Activated effector memory CD4-positive, alpha-beta T cell treated with Interleukin-2 at 50 U/mL for 16 hours (primary cell): Measurements from ENCODE around the gene CCDC74A.
"Not testable (repeated sequence)": the region's sequence is repeated elsewhere in the genome, so short reads cannot be mapped to it uniquely, and the experiment has no call there.

Experiments used
- DNase-seq: peaks from one replicate; pipeline ENCODE4 v3.0.0-alpha.2; 2020

The CCDC74A gene

GRCh38 chr2:131529864-131530445 is 2.3 kb downstream of the CCDC74A start:
- not testable (repeated sequence) for DNase-seq

DNA sequence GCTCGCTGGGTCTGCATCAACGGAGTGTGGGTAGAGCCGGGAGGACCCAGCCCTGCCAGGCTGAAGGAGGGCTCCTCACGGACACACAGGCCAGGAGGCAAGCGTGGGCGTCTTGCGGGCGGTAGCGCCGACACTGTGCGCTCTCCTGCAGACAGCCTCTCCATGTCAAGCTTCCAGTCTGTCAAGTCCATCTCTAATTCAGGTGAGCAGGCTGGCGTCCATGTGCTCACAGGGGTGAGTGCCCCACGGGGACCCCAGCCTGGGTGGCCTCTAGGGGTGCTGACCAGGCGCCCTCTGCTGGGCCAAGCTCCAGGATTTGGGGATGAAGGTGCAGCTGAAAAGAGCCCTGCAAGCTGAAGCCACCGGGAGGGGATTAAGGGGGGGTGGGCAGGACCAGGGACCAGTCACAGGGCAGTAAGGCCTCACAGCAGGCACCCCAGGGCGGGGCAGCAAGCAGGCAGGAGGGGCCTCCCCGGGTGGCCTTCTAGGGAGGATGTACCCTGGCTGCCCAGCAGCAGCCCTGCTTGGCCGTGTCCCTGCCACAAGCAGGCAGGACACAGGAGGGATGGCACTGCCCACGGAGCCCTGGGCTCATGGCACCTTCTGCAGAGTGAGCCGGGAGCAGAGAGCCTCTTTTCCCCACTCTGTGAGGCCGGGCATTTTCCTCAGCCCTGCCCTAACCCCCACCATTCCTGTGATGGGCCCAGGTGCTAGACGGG is 3.1 kb downstream of the CCDC74A start:
- DNase-seq, result not testable (repeated sequence)

DNA sequence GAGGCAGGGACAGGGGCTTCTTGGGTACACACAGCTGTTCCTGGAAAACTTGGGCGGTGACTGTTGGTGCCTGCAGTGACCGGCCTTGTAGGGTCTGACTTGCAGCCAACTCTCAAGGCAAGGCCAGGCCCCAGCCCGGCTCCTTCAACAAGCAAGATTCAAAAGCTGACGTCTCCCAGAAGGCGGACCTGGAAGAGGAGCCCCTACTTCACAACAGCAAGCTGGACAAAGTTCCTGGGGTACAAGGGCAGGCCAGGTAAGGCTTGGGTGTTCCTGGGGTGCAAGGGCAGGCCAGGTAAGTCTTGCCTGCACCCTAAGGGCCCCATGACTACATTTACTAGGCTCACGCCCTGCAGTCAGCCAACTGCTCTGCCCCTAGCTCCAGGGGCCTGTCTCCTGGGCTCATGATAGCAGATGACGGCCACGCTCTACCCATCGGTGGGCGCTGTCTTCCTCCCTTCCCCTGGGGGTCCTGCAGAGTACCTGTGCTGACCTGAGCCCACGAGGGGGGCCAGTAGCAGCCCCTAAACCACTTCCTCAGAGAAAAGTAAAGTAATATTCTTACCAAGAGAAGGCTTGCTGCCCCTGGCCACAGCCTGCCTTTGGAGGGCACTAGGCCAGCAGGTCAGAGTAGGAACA is 4.0 kb downstream of the CCDC74A start:
- DNase-seq, result not testable (repeated sequence)

- DNase-seq, result not testable (repeated sequence)
Measured at GRCh38 chr2:131532723-131533608, 5.3 kb downstream of the CCDC74A start.

DNA sequence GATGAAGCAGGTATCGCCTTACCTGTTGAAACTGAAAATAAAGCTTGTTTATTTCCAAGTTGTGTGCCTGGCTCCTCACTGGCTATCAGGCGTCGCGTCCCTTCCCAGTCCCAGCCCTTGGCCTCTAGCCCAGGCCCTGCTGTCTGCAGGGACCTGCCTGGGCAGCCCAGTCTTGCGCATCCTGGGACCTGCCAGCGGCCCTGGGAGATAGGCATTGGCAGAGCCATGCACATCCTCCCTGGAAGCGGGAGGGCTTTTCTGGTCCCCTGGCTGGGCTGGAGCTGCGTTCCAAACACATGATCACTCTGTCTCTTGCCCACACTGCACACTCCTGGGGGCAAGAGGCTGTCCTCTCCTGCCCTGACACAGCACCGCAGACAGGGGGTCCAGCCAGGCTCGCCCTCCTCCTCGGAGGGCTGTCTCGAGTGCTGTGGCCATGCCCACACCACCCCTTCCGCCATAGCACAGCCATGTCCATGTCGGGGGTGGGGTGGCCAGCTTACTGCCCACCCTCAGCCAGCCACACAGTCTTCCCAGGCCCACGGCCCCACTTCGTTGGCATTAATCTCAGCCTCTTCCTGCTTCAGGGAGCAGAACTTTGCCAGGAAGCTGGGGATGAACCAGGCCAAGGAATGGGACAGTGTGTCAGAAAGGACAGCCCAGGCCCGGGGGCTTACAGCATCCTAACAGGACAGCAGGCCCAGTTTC is 6.1 kb downstream of the CCDC74A start:
- not testable (repeated sequence) for DNase-seq

- DNase-seq, result not testable (repeated sequence)
Measured at GRCh38 chr2:131534317-131534672, 6.6 kb downstream of the CCDC74A start.

GRCh38 chr2:131534965-131535364 is 7.3 kb downstream of the CCDC74A start:
- not testable (repeated sequence) for DNase-seq

GRCh38 chr2:131535526-131535925 is 7.8 kb downstream of the CCDC74A start:
- DNase-seq, result no peak

DNA sequence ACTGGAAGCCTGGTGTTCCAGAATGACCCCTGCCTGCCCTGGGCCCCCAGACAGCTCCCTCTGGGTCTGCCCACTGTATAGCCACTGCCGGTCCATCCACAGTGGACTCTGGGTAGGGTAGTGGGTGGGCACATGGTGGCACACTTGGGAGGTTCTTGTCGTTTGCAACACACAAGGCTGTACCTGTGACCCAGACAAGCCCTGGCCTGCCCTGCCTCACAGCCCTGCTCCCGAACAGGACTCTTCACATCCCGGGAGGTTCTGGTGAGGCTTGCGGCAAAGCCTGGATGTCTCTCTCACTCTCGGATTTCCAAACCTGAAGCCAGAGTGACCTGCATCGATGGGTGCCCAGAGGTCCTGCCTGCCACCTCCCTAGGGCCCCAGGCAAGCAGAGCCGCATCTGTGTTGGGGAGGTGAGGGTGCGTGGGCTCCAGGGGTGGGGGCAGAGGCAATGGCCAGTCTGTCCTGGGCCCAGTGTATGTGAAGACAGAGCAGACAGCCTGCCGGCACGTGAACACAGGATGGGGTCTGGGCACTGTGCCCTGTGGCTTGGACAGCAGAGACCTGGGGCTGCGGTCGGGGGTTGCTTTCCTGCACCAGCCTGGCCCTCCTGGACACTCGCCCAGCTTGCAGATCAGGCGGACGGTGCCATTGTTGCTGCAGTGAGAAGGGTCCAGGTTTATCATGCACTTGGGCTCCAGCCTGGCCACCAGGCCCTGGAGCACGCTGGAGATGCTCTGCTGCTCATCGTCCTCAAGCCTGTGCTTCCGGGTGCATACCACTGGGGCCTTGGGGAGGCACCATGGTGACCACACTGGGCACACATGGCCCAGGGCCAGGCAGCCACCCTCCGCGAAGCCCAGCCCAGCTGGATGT is 8.5 kb downstream of the CCDC74A start:
- not testable (repeated sequence) for DNase-seq

DNA sequence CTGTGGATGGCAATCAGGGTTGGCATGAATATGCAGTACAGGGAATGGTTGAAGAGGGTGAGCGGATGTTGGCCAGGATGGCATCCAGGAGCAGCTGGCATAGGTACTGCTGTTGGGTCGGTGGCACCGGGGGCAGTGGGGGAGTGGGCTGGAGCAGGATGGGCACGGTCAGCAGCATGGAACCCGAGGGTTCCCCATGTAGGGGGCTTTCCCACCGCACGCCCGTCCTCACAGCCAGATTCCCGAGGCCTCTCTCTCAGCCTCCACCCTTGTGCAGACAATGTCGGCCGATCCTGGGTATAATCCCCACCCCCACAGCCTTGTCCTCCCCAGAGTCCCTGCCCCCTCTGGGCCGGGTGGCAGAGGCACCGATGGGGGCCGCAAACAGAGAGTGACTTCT is 9.2 kb downstream of the CCDC74A start:
- not testable (repeated sequence) for DNase-seq

- DNase-seq, result not testable (repeated sequence)
Measured at GRCh38 chr2:131538856-131539255, 11.2 kb downstream of the CCDC74A start.

- DNase-seq, result no peak
Measured at GRCh38 chr2:131542438-131543384, 15.0 kb downstream of the CCDC74A start.

DNA sequence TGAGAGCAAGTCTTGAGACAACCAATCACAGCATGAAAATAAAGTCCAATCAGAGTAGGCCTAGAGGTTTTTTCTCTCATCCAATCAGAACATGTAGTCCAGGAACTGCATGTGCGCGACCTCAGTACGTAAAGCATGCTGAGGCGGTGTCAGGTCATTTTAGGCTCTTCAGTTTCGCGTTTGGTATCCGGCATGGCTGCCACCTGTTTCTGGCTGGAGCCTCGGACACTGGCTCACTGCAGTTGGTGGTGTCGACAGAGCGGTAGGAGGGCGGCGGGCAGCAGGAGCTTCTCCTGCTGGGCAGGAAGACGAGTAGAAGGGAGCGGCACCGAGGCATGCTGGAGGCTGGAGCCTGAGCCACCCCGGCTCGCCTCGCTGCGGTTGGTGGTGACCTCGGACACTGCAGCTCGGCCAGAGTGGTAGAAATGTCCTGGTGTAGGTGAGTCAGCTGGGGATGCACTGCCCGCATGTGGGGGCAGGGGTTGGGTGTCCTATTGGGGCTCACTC is 15.8 kb downstream of the CCDC74A start:
- no peak for DNase-seq

- DNase-seq, result not testable (repeated sequence)
Measured at GRCh38 chr2:131544006-131544812, 16.5 kb downstream of the CCDC74A start.

DNA sequence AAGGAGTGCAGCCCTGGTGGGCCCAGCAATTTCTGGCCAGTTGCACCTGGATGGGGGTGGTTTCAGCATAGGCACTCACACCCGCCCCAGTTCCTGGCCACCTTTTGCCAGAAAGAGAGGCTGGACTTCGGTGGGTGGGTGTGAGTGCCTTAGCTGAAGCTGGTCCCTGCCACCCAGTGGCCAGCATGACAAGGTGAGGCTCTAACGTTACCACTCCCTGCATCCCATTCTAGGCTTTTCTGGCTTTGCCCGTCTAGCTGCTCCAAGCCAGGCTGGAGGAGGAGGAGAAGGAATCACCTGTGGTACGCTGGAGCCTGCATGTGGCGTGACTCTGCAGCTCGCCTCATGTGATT is 17.1 kb downstream of the CCDC74A start:
- DNase-seq, result not testable (repeated sequence)

GRCh38 chr2:131552871-131553270 is 25.2 kb downstream of the CCDC74A start:
- no peak for DNase-seq

- no peak for DNase-seq
Measured at GRCh38 chr2:131556998-131557397, 29.3 kb downstream of the CCDC74A start.

DNA sequence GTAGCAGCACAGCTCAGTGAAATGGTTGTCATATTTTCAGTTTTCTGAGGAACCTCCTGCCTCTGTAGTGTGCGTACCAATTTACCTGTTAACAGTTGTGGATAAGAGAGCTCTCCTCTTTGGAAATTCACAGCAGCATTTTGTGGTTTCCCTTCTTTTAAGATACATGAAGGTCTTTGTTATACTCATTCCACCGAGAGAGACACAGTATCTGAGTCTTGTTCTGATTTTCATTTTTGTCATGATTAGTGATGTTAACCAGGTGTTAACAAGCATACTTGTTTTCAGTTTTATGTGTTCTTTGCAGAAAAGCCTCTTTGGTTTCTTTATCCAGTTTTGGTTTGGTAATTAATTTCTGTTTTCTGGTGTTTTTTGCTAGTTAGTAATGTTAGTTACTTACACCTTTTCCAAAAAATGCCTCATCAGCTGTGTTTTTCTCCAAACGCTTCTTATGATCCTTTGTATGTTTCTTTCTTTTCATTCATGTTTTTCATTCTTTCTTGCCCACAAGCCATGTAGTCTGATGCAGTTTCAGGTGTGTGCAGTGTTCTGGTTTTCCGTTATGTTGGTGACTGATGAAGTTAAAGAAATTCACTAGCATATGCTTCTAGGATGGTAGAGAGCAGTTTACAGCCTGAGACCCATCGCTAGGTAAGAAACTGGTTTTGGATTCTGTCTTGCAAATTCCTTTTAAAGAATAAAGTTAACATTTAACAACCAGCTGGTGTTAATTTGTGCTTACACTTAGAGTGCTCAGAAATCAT is 30.1 kb downstream of the CCDC74A start:
- no peak for DNase-seq
